ENCODE results near the gene CDV3. TPM values are rescaled to one million over a fixed set of nuclear protein-coding genes. Genes with fewer than 3 reads are reported as not detected.
"Not testable (repeated sequence)": the region's sequence is repeated elsewhere in the genome, so short reads cannot be mapped to it uniquely, and the experiment has no call there.

Gene CDV3
- total and polyA plus RNA-seq, 12 donors: 27.9 to 182 (median 150) TPM

GRCh38 chr3:133529809-133530208 lies 43.7 kb upstream of the CDV3 start:
- intact Hi-C loops (cut with DNase I): no loop called here
- Histone ChIP-seq H3K4me3 (no peak overlapping the region), H3K4me1 (peaks cover 0 to 26% (median 0%) of the 10 kb centered on the region in 9 donors), H3K36me3 (no peaks in the 10 kb centered on the region), H3K27ac (no peak overlapping the region), H3K27me3 (no peaks in the 10 kb centered on the region), H3K9me3 (peaks cover 0 to 5% (median 0%) of the 10 kb centered on the region in 11 donors)
- no peak for ATAC-seq
- DNase-seq: no peak
- no peak for TF ChIP-seq CTCF (IDR thresholded peaks at IDR 0.05)
- WGBS, 2 donors: 98% methylated on average over 2 of the region's 2 CpGs

- intact Hi-C loops (cut with DNase I): no loop called here
- 65 to 69% methylated on average over 5 of the region's 5 CpGs for WGBS, 2 donors
- Histone ChIP-seq H3K4me3 (no peak overlapping the region), H3K27me3 (no peaks in the 10 kb centered on the region), H3K36me3 (no peaks in the 10 kb centered on the region), H3K9me3 (peaks cover 0 to 5% (median 0%) of the 10 kb centered on the region in 11 donors), H3K27ac (peak overlapping the region in 1 of 10 donors; percentile 52), H3K4me1 (peaks cover 0 to 33% (median 10%) of the 10 kb centered on the region in 9 donors)
- TF ChIP-seq CTCF (IDR thresholded peaks at IDR 0.05): no peak
- no peak for ATAC-seq
- no peak for DNase-seq
Measured at GRCh38 chr3:133531981-133532380, 41.5 kb upstream of the CDV3 start.

GRCh38 chr3:133532951-133533350 lies 40.5 kb upstream of the CDV3 start:
- Histone ChIP-seq H3K4me1 (peaks cover 0 to 31% (median 10%) of the 10 kb centered on the region in 9 donors), H3K4me3 (no peak overlapping the region), H3K36me3 (no peaks in the 10 kb centered on the region), H3K27me3 (no peaks in the 10 kb centered on the region), H3K9me3 (peaks cover 0 to 5% (median 0%) of the 10 kb centered on the region in 11 donors), H3K27ac (no peak overlapping the region)
- DNase-seq: no peak
- intact Hi-C loops (cut with DNase I): no loop called here
- no peak for TF ChIP-seq CTCF (IDR thresholded peaks at IDR 0.05)
- ATAC-seq: no peak
- 75 to 76% methylated on average over 5 of the region's 5 CpGs for WGBS, 2 donors

GRCh38 chr3:133535971-133536881 lies 37.3 kb upstream of the CDV3 start:
- ATAC-seq (peak; percentile 51 to 86 (median 70)), DNase-seq (peak in 1 of 2 donors; percentile 15)
- Histone ChIP-seq H3K4me1 (peaks cover 0 to 43% (median 10%) of the 10 kb centered on the region in 9 donors), H3K4me3 (no peak overlapping the region), H3K27ac (peak overlapping the region in 3 of 10 donors; percentile 27 to 86 (median 29)), H3K9me3 (peaks cover 0 to 8% (median 0%) of the 10 kb centered on the region in 11 donors), H3K27me3 (no peaks in the 10 kb centered on the region), H3K36me3 (no peaks in the 10 kb centered on the region)
- TF ChIP-seq CTCF (IDR thresholded peaks at IDR 0.05): no peak
- intact Hi-C loops (cut with DNase I): no loop called here
- WGBS, 2 donors: 2 to 4% methylated on average over 1 of the region's 1 CpG

DNA sequence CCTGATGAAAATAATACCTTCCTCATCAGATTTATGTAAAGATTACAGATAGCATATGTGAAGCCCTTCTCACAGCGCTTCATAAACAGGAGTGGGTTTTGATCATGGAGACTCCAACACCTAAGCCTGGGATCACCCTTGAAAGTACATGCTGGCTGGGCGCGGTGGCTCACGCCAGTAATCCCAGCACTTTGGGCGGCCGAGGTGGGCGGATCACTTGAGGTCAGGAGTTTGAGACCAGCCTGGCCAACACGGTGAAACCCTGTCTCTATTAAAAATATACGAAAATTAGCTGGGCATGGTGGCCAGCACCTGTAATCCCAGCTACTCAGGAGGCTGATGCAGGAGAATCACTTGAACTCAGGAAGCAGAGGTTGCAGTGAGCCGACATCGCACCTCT lies 36.4 kb upstream of the CDV3 start:
- intact Hi-C loops (cut with DNase I); ATAC-seq; H3K9me3 ChIP-seq; H3K4me3 ChIP-seq; H3K36me3 ChIP-seq; DNase-seq; H3K27me3 ChIP-seq: not testable (repeated sequence)
- Histone ChIP-seq H3K27ac (peak overlapping the region in 1 of 10 donors; percentile 86), H3K4me1 (peaks cover 0 to 37% (median 10%) of the 10 kb centered on the region in 9 donors)
- 96 to 99% methylated on average over 11 of the region's 11 CpGs for WGBS, 2 donors
